ENCODE data around the gene REPIN1. TPM values are rescaled to one million over a fixed set of nuclear protein-coding genes. Genes with fewer than 3 reads are reported as not detected.

The REPIN1 gene
- total and polyA plus RNA-seq, 2 experiments from 2014 or later: 79.1 to 107 TPM

- no peak for TF ChIP-seq EZH2phosphoT487 (IDR thresholded peaks at IDR 0.05; ENCODE audit: low read depth, severe bottlenecking, unreplicated experiment)
- TF ChIP-seq CTCF (IDR thresholded peaks at IDR 0.05; ENCODE audit: poor library complexity): no peak
- no peak for TF ChIP-seq EZH2 (IDR thresholded peaks at IDR 0.05; ENCODE audit: borderline replicate concordance)
- H3K4me2 ChIP-seq: no peak overlapping the region
- 95% methylated on average over 10 of the region's 10 CpGs for WGBS (ENCODE audit: low lambda C conversion rate, missing lambda C conversion rate)
- H3K4me1 ChIP-seq (ENCODE audit: insufficient read depth): no peaks in the 10 kb centered on the region
- H4K20me1 ChIP-seq (ENCODE audit: insufficient read depth, poor library complexity, severe bottlenecking): no peaks in the 10 kb centered on the region
- H3K4me3 ChIP-seq: no peak overlapping the region
- DNase-seq (ENCODE audit: low spot score): no peak
- no peak overlapping the region for H2AFZ ChIP-seq
- H3K9me3 ChIP-seq (ENCODE audit: low read depth): no peaks in the 10 kb centered on the region
- H3K79me2 ChIP-seq: no peaks in the 10 kb centered on the region
- no peaks in the 10 kb centered on the region for H3K9me2 ChIP-seq (replicated peaks; ENCODE audit: insufficient read depth)
- H3K36me3 ChIP-seq (replicated peaks; ENCODE audit: insufficient read depth, low read depth): no peaks in the 10 kb centered on the region
- H3K27ac ChIP-seq: no peak overlapping the region
- no peaks in the 10 kb centered on the region for H3K27me3 ChIP-seq
Observed at GRCh38 chr7:150417239-150417638, 48.6 kb downstream of the REPIN1 start.

DNA sequence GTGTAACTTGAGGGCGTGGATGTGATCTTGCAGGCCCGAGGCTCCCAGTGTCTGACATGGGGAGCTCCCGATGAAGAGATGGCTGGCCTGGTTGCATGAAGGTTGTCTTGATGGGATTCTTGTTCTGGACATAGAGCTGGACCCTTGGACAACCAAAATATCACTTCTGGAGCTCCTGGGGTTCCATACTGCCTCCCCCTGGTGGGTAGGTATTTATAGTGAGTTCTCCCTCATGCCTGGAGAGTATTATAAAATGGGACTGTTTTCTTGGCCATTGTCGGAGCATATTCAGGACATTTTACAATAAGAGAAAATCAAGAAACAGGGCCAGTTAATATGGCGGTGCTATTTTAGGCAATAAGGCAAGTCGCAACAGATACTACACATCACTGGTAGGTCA lies 49.2 kb downstream of the REPIN1 start:
- Histone ChIP-seq H3K9me3 (ENCODE audit: low read depth) (no peaks in the 10 kb centered on the region), H3K36me3 (replicated peaks; ENCODE audit: insufficient read depth, low read depth) (no peaks in the 10 kb centered on the region), H3K79me2 (no peaks in the 10 kb centered on the region), H3K4me3 (no peak overlapping the region), H4K20me1 (ENCODE audit: insufficient read depth, poor library complexity, severe bottlenecking) (no peaks in the 10 kb centered on the region), H3K4me2 (no peak overlapping the region), H3K27ac (no peak overlapping the region), H3K9me2 (replicated peaks; ENCODE audit: insufficient read depth) (no peaks in the 10 kb centered on the region), H3K27me3 (no peaks in the 10 kb centered on the region), H2AFZ (no peak overlapping the region), H3K4me1 (ENCODE audit: insufficient read depth) (no peaks in the 10 kb centered on the region)
- TF ChIP-seq CTCF (IDR thresholded peaks at IDR 0.05; ENCODE audit: poor library complexity) (no peak), EZH2 (IDR thresholded peaks at IDR 0.05; ENCODE audit: borderline replicate concordance) (no peak), EZH2phosphoT487 (IDR thresholded peaks at IDR 0.05; ENCODE audit: low read depth, severe bottlenecking, unreplicated experiment) (no peak)
- 94% methylated on average over 6 of the region's 6 CpGs for WGBS (ENCODE audit: low lambda C conversion rate, missing lambda C conversion rate)
- no peak for DNase-seq (ENCODE audit: low spot score)

DNA sequence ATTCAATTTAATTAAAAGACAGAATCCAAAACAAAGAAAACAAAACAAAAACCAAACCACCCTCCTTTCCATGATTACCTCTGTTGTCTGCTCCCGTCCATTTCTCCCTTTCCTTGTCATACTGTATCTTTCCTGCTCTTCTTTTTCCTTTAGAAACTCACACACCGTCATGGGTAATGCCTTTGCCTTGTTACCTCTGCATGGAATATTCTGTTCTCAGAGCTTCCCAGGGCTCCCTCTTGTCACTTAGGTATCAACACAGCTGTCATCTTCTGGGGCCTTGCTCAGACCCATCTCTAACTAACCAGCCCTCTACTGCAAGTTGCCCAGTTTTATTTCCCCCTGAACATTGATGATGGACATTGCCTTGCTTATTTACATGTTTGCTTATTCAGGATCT lies 51.6 kb downstream of the REPIN1 start:
- H2AFZ ChIP-seq: no peak overlapping the region
- H4K20me1 ChIP-seq (ENCODE audit: insufficient read depth, poor library complexity, severe bottlenecking): no peaks in the 10 kb centered on the region
- no peaks in the 10 kb centered on the region for H3K36me3 ChIP-seq (replicated peaks; ENCODE audit: insufficient read depth, low read depth)
- TF ChIP-seq EZH2phosphoT487 (IDR thresholded peaks at IDR 0.05; ENCODE audit: low read depth, severe bottlenecking, unreplicated experiment) (no peak), EZH2 (IDR thresholded peaks at IDR 0.05; ENCODE audit: borderline replicate concordance) (no peak), CTCF (IDR thresholded peaks at IDR 0.05; ENCODE audit: poor library complexity) (no peak)
- no peaks in the 10 kb centered on the region for H3K9me2 ChIP-seq (replicated peaks; ENCODE audit: insufficient read depth)
- no peaks in the 10 kb centered on the region for H3K79me2 ChIP-seq
- H3K4me1 ChIP-seq (ENCODE audit: insufficient read depth): no peaks in the 10 kb centered on the region
- WGBS (ENCODE audit: low lambda C conversion rate, missing lambda C conversion rate): 75% methylated on average over 2 of the region's 2 CpGs
- no peaks in the 10 kb centered on the region for H3K9me3 ChIP-seq (ENCODE audit: low read depth)
- no peak overlapping the region for H3K4me2 ChIP-seq
- DNase-seq (ENCODE audit: low spot score): peak; percentile 1
- no peaks in the 10 kb centered on the region for H3K27me3 ChIP-seq
- no peak overlapping the region for H3K27ac ChIP-seq
- H3K4me3 ChIP-seq: no peak overlapping the region
